Uterus (tissue), 2 donors: ENCODE data around the gene ADGRD1.

Experiments
- CTCF ChIP-seq, 4 experiments: fragments of 200-600 bp in 2 of 4; fragments of 450-650 bp in 2 of 4; sonication (generic) in 2 of 4; IDR thresholded peaks; one replicate each; pipeline ENCODE4 v1.5.1; 2016 to 2019; ENCODE audit warnings: antibody characterized with exemption in 4 of 4, mild to moderate bottlenecking in 2 of 4, moderate library complexity in 1 of 4
- POLR2A ChIP-seq, 2 donors: fragments of 450-650 bp; IDR thresholded peaks; one replicate each; pipeline ENCODE4 v1.6.1; 2016; ENCODE audit warnings: antibody characterized with exemption in 2 of 2, mild to moderate bottlenecking in 1 of 2, moderate library complexity in 1 of 2

- TF ChIP-seq POLR2A (IDR thresholded peaks at IDR 0.05), result no peak
- TF ChIP-seq CTCF (IDR thresholded peaks at IDR 0.05), result no peak
These were observed 187.8 kb downstream of the ADGRD1 start for GRCh38 chr12:131141514-131141913.
